HK-2 (cell line): Measurements from ENCODE around the gene DHCR24.
"Not testable (repeated sequence)": the region's sequence is repeated elsewhere in the genome, so short reads cannot be mapped to it uniquely, and the experiment has no call there.

ENCODE experiments used
- DNase-seq: peaks from one replicate; pipeline ENCODE4 v3.0.0-alpha.2; 2018; ENCODE audit not compliant: unreplicated experiment

The DHCR24 gene, protein sequence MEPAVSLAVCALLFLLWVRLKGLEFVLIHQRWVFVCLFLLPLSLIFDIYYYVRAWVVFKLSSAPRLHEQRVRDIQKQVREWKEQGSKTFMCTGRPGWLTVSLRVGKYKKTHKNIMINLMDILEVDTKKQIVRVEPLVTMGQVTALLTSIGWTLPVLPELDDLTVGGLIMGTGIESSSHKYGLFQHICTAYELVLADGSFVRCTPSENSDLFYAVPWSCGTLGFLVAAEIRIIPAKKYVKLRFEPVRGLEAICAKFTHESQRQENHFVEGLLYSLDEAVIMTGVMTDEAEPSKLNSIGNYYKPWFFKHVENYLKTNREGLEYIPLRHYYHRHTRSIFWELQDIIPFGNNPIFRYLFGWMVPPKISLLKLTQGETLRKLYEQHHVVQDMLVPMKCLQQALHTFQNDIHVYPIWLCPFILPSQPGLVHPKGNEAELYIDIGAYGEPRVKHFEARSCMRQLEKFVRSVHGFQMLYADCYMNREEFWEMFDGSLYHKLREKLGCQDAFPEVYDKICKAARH

DNA sequence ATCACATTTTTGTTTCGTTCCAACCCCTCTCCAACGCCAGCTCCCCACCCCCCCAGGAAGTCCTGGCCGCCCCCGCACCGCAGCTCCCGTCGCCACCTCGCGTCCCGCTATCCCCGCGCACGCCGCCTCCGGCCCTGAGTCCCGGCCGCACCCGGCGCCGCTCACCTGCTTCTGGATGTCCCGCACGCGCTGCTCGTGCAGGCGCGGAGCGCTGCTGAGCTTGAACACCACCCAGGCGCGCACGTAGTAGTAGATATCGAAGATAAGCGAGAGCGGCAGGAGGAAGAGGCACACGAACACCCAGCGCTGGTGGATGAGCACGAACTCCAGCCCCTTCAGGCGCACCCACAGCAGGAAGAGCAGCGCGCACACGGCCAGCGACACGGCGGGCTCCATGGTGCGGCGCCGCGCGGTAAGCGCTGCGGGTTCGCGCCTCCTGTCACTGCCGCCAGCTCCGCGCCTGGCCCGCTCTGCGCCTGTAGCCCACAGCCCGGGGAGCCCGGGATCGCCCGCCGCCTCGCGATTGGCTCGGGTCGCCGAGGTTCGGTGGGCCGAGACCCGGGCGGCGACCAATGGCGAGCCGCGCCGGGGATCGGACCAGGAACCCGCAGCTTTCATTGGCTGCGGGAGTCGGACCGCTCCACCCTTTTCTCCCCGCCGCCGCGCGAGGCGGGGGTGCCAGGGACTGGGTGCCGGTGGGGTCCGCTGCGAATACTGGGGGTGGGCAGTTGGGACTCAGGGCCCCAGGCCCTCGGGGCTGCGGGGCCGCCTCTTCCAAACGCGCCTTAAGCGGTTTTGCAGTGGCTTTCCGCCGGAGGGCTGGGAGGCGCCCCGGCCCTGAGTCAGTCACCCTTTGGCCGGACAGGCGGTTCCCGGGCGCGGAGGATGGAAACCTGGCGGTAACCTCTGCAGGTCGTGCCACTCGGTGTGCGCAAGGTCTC lies at the start of gene DHCR24:
DHCR24 (minus strand) TSS at position 472 of the 941 bp plus-strand sequence; CDS start at position 396, 76 bp downstream.
- peak; percentile 88 for DNase-seq

DNA sequence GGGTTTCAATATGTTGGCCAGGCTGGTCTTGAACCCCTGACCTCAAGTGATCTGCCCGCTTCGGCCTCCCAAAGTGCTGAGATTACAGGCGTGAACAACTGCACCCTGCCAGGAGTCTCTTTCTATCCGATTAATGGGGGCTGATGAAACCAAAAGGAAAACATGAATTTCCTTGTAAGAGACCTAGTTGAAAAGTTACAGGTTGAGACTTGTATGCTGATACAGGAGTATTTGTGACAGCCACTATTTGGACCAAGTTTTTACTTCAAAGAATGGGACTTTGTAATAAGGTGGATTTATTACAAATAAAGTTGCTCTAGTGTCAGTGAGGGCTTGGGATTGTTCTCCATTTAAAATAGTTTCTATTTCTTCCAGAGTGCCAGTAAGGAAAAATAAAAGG lies 49.8 kb upstream of the DHCR24 start:
- DNase-seq: no peak

DNA sequence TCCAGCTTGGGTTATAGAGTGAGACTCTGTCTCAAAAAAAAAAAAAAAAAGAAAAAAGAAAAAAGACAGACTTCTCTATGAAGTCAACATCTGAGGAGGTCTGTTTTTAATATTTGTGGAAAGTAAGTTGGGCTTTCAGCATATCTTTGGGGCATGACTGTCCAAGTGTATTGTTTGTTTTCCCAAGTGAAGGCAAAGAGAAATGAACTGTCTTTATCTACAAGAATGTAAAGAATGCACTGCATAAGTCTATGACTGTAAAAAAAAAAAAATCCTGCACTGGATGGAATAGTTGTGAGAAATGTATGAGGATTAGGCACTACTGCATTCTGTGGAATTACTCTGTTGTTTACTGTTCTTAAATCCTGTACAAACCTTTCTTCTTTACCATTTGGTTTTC lies 47.9 kb upstream of the DHCR24 start:
- no peak for DNase-seq

DNA sequence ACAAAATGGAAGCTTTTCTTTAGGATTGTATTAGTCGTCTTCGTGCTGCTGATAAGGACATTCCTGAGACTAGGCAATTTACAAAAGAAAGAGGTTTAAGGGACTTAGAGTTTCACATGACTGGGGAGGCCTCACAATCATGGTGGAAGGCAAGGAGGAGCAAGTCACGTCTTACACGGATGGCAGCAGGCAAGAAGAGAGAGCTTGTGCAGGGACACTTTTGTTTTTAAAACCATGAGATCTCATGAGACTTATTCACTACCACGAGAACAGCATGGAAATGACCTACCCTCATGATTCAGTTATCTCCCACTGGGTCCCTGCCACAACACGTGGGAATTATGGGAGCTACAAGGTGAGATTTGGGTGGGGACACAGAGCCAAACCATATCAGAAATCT lies 47.1 kb upstream of the DHCR24 start:
- DNase-seq: not testable (repeated sequence)

DNA sequence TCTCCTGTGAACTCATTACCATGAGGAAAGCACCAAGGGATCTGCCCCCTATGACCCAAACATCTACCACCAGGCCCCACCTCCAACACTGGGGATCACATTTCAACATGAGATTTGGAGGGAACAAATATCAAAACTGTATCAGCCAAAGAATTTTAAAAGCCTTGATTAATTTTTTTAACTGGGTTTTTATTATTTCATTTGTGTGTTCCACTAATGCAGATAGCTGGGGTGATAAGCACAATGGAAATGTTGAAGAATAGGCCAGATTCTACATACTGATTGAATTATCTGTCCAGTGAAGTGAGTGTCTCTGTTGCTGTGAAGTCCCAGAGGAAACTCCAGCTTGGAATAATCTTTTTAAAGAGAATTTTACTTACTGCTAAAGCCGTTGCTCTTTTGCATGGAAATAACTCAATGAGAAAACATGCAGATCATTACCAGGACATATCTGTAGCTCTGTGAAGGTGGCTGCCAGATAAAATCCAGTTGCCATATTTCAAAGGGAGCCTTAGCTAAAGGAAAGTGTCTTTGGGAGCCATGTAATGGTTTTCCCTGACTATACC lies 44.4 kb upstream of the DHCR24 start:
- no peak for DNase-seq

DNA sequence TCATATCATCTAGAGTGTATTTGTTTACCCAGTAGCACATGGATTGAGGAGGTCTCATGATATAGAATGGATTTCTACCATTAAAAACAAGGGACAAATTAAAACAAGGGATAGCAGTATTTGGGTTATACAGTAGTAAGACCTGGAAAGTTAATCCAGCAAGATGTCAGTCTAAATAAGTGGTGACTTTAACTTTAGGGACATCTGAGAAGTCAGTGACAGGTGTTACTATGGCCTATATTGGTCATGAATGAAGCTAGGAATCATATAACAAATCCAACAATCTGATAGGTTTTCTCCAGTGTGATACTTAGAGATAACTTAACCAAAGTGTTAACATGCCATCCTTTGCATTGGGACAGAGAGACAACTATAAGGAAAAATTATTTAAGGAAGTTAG lies 42.7 kb upstream of the DHCR24 start:
- DNase-seq: no peak

DNA sequence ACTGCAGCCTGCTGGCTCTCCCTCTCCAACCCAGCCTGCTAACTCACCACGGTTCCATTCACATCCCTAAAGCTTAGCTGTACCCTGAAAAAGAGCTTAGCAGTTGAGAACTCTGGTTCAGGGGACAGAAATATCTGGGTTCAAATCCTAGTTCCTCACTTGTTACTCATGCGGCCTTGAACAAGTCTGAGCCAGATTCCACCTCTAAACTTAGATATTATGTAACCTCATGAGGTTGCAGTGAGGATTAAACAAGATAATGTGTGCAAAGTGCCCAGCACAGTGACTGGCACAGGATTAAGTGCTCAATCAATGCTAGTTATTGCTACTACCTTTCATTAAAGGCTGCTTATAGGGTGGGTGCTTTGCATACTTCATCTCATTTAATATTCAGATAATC lies 41.3 kb upstream of the DHCR24 start:
- DNase-seq: no peak

DNA sequence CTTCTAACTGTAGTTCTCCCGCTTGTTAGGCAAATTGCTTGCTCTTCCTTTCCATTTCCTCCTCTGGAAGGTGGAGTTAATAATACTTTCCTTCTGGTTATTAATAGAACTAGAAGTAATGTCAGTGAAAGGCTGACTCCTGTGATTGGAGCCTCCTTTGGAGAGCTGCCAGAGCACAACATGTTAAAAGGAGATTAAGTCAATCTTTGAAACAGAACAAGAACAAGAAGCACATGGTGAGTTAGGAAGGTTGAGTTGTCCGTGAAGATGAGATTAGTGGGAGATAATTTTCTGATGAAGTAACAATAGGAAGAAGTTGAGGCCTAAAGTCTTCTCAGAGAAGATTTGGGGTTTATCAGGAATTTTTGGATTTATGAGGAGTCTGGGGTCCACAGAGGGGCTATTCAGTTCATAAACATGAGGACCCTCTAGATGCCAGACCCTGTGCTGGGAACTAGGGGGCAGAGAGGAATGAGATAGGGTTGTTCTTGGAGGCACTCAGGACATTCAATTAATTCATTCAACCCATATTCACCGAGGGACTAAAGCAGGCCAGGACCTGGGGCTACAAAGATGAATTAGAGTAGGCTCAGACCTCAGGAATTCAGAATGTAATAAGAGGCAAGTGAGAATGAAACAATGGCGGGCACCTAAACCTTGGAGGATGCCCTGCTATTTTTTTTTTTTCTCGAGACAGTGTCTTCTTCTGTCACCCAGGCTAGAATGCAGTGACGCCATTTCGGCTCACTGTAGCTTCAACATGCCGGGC lies 40.7 kb upstream of the DHCR24 start:
- DNase-seq: no peak

DNA sequence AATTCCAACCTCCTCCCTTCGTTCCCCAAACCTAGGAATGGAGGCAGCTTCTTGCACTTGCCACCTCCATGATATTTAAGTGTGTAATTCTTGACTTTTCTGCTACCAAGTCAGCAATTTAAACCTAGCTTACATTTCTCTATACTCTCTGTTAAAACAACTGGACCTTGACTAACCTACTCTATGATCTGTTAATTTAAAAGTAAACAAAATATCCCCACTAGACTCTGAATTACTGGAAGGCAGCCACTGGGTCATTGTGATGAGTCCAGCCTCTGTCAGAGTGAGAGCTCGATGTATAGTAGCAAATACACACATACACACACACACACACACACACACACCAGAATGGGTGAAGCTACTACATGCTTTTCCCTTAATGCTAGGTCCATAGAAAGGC lies 40.0 kb upstream of the DHCR24 start:
- DNase-seq: no peak

DNA sequence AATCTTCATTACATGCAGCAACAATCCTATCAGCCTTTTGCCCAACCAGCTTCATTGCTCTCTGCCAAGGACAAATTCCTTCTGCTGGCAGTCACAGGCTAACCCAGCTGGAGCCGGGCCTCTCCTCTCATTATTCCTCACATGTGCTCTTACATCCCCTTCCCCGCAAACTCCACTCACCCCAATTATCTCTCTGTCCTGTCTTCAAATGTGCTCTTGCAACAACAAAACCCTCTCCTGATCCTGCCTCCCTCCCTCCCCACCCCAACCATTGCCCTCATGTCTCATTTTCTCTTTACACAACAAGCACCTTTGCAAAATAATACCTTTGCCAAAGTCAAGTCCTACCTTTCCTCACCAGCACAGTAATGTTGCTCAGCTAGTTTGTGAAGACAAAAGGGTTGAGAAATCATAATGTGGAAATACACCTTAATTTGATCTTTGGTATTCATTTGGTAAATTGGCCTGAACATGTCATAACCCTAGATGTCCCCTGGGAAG lies 36.0 kb upstream of the DHCR24 start:
- DNase-seq: no peak

DNA sequence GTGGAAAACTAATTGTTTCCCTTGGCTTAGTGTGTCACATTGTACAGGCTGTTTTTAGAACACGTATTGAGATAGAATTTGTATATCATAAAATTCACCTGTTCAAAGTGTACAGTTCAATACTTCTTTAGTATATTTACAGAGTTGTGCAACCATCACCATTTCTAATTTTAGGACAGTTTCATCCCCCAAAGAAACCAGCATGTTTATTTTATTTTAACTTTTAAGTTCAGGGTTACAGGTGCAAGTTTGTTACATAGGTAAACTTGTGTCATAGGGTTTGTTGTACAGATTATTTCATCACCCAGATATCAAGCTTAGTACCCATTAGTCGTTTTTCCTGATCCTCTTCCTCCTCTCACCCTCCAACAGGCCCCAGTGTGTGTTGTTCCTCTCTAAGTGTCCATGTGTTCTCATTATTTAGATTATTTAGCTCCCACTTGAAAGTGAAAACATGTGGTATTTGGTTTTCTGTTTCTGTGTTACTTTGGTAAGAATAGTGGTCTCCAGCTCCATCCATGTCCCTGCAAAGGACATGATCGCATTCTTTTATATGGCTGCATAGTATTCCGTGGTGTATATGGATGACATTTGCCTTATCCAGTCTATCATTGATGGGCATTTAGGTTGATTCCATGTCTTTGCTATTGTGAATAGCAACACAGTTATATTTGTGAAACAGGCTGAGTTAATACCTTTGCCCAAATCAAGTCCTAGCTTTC lies 35.2 kb upstream of the DHCR24 start:
- DNase-seq: no peak

DNA sequence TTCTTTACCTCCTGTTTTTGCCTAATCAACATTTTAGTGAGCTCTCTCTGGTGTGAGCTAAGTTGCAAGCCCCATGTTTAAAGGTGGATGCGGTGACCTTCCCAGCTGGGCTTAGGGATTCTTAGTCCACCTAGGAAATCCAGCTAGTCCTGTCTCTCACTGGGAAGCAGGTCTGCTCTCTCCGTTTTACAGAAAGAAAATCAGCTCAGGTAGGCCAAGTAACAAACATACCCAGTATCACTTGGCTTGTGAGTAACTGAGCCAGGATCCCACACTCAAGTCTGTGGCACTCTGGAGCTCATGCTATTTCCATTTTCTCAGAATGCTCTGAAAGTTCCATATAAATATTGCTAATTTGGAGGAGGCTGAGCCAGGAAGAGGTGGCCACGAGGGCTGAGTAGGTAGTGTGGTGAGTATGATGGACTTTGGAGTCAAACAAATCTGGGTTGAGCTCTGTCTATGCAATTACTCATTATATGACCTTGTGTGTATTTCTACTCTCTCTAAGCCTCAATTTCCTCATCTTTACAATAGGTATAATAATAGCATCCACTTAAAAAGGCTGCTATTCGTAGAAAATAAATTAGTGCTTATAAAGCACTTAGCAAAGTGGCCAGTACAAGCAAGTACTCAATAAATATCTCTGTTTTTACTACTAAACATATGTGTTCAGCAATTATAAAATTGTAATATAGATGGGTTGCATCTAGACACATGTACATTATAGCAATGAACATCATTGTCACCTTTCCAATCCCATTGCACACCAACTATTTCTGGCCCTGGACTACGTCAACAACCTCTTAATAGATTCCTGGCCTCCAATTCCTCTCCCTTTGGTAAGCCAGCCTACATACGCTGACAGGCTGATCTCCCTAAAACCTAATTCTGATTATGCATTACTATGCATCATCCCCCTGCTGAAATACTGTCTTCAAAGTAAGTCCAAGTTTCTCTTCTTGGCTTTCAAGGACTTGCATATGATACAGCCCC lies 32.7 kb upstream of the DHCR24 start:
- DNase-seq: no peak

DNA sequence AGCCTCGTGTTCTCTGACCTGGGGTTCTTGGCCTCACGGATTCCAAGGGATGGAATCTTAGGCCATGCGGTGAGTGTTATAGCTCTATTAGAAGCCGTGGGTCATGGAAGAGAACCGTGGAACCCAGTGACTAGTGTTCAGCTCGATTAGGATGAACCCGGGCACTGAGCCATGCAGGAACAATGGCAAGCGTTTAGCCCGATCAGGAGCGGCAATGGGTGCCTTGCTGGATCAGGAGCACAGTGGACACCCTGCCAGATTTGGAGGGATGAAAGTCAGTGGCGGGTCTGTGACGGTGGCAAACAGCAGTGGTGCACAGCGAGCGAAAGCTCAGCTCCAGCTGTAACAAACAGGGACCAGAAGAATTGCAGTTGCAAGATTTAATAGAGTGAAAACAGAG lies 24.1 kb upstream of the DHCR24 start:
- not testable (repeated sequence) for DNase-seq

DNA sequence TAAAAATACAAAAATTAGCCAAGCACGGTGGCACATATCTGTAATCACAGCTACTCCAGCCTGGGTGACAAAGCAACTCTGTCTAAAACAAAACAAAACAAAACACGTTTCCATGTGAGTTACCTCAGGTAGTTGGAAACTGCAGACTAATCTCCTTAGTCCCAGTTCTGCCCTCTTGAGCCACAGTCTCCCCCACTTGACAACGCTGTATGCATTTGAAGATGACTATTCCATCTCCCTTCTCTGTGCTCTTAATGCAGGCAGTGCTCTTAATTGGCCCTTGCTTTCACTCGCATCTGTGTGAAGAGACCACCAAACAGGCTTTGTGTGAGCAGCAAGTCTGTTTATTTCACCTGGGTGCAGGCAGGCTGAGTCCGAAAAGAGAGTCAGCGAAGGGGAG lies 19.6 kb upstream of the DHCR24 start:
- no peak for DNase-seq

DNA sequence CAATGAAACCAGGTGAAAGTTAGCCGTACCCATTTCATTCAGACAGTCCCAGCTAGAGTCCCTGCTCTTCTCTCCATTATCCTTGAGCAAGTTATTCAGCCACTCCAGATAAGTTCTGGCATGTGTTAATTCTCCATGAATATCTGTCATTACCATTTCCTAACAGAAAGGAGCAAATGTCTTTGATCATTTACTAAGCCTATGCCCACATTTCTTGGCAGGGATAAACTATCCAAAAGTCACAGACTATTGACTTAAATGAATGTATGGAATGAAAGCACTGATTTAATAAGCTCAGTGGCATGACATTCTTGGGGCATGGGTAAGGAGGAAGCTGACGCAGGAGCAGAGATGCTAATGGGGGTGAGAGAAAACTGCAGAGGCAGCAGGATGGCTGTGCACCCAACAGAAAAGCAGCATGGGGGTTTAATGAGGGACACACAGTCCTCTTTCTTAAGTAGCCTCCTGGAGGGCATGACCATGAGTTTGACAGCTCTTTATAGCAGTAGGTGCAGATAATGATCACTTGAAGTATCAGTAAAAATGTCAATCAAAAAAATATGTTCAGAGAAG lies 17.6 kb upstream of the DHCR24 start:
- DNase-seq: peak; percentile 78

DNA sequence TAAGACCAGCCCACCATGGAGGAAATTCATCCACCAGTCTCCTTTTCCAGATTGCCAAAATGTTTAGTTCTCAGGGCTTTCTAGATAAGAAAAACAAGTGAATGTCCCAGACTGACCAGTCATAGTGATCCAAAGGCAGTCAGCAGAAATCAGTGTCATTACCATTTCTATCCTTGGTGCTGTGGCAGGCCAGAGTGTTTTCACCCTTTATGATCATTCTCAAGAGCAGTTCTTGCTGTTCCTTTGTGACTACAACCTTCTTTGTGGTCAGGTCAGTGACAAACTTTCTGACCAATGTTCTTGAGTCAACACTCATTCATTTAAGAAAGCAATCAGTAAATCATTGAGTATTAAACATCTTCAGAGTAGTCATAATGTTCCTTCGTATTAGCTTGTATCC lies 7.3 kb upstream of the DHCR24 start:
- DNase-seq: no peak

DNA sequence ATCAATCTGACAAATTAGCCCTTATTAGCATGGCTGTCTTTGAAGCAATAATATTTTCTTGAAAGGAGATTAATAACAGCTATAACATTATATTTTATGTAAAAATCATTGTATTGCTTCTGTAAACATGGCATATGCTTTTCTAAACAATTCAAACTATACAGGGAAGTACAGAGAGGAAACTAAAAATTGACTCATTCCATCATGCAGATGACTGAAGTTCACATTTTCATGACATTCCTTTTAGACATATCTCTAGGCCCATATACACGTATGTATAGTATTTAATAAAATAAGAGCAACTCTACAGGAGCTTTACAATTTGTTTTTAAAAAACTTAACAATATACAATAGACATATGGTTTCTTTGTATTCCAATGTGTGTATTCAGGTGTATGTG lies 5.6 kb upstream of the DHCR24 start:
- DNase-seq: no peak

DNA sequence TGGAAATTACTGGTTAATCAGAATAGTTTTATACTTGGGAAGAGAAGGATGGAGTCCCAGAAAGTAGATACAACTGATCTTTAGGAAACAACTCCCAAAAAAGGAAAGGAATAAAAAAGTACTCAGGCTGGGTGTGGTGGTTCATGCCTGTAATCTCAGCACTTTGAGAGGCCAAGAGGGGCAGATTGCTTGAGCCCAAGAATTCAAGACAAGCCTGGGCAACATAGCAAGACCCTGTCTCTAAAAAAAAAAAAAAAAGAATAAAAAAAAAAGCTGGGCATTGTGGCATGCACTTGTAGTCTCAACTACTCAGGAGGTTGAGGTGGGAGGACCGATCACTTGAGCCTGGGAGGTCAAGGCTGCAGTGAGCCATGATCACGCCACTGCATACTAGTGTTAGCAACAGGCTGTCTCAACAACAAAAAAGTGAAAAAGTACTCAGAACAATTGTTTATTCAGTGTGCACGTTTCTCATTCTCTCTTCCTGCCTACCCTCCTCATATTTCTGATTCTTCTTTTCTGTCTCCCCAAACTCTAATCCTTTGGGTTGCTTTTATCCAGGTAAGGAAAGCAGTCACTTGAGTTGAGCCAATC lies 2.2 kb upstream of the DHCR24 start:
- no peak for DNase-seq
